Endothelial cell of umbilical vein (primary cell): ENCODE measurements around the gene ANKRD49.

ENCODE experiments used
- POLR2A ChIP-seq: IDR thresholded peaks from 2 replicates; pipeline ENCODE4 v1.6.1; 2012; ENCODE audit warnings: low read depth, mild to moderate bottlenecking, control low read depth, low read length
- TF ChIP-seq, protein P1 (sequence below), 2 donors: IDR thresholded peaks; 1 replicate in 1 of 2; 2 replicates in 1 of 2; pipeline ENCODE4 v1.5.1; 2011; ENCODE audit warnings: low read length in 2 of 2, mild to moderate bottlenecking in 2 of 2, moderate library complexity in 2 of 2, control low read depth in 1 of 2, inconsistent platforms in 1 of 2, low read depth in 1 of 2; ENCODE audit not compliant: insufficient read depth in 1 of 2; ENCODE audit errors: extremely low read depth in 1 of 2

GRCh38 chr11:94445641-94446040, 48.1 kb upstream of the ANKRD49 start:
- TF ChIP-seq, protein P1, sequence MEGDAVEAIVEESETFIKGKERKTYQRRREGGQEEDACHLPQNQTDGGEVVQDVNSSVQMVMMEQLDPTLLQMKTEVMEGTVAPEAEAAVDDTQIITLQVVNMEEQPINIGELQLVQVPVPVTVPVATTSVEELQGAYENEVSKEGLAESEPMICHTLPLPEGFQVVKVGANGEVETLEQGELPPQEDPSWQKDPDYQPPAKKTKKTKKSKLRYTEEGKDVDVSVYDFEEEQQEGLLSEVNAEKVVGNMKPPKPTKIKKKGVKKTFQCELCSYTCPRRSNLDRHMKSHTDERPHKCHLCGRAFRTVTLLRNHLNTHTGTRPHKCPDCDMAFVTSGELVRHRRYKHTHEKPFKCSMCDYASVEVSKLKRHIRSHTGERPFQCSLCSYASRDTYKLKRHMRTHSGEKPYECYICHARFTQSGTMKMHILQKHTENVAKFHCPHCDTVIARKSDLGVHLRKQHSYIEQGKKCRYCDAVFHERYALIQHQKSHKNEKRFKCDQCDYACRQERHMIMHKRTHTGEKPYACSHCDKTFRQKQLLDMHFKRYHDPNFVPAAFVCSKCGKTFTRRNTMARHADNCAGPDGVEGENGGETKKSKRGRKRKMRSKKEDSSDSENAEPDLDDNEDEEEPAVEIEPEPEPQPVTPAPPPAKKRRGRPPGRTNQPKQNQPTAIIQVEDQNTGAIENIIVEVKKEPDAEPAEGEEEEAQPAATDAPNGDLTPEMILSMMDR (IDR thresholded peaks at IDR 0.05; ENCODE audit: extremely low read depth in 1 of 2, insufficient read depth in 1 of 2, low read depth in 1 of 2, low read length in 2 of 2) = no peak
- no peak for TF ChIP-seq POLR2A
